HepG2 (cell line): ENCODE results near the gene TTC6. TPM values are rescaled to one million over a fixed set of nuclear protein-coding genes. Genes with fewer than 3 reads are reported as not detected.

ENCODE experiments used
- ATAC-seq: fragments of 200-7000 bp; cut with Tn5 transposase; 3 replicates; pipeline ENCODE4 v1.9.1; 2020; ENCODE audit warnings: mild to moderate bottlenecking, moderate library complexity
- BruUV-seq: library from RNA; stranded (reverse); fragments of 400-500 nt; replicated peaks from 2 replicates; lab custom pipeline; 2021; lab: Mats Ljungman, UMichigan
- CTCF ChIA-PET: fragments of 300-600 bp; formaldehyde crosslinking; extraction: SDS; loops from one replicate; lab custom pipeline; 2021; ENCODE audit warnings: low total read pairs, inconsistent platforms, low intra/inter-chr PET ratio; lab: Yijun Ruan, JAX
- POLR2A ChIA-PET: fragments of 350-600 bp; sonication (Branson Sonifier 250); formaldehyde crosslinking; loops from one replicate; lab custom pipeline; 2020; ENCODE audit warnings: antibody characterized with exemption, inconsistent platforms; lab: Yijun Ruan, JAX
- DNase-seq: peaks from one replicate; pipeline ENCODE4 v3.0.0-alpha.2; 2015; ENCODE audit warnings: low spot score
- FAIRE-seq: peaks from 3 replicates; lab custom pipeline; 2011; peaks lifted over from hg19 to GRCh38; lab: Jason Lieb, UNC
- H2AFZ ChIP-seq: one replicate; pipeline ENCODE4 v1.6.1; 2011; ENCODE audit warnings: low read length, inconsistent platforms
- H3K27ac ChIP-seq: fragments of 300-600 bp; 3 replicates; pipeline ENCODE4 v1.8.0; 2011; ENCODE audit warnings: mixed run types, mild to moderate bottlenecking, mixed read lengths, low read length, inconsistent platforms; ENCODE audit not compliant: insufficient read depth; ENCODE audit errors: extremely low read length
- H3K27me3 ChIP-seq, 2 experiments: fragments of 200-600 bp in 1 of 2; 2 replicates in 1 of 2; 3 replicates in 1 of 2; pipeline versions ENCODE4 v1.6.0 to v1.8.0; 2011; ENCODE audit warnings: low read length in 2 of 2, mild to moderate bottlenecking in 2 of 2, moderate library complexity in 2 of 2, inconsistent platforms in 1 of 2; ENCODE audit not compliant: insufficient read depth in 2 of 2, control insufficient read depth in 1 of 2
- H3K36me3 ChIP-seq, 2 experiments: fragments of 200-600 bp in 1 of 2; replicated peaks in 1 of 2; 2 replicates in 1 of 2; 3 replicates in 1 of 2; pipeline versions ENCODE4 v1.5.1 to v1.8.0; 2011; ENCODE audit warnings: low read length in 2 of 2, inconsistent platforms in 1 of 2; ENCODE audit not compliant: insufficient read depth in 2 of 2, control insufficient read depth in 1 of 2
- H3K4me1 ChIP-seq: 2 replicates; pipeline ENCODE4 v1.5.1; 2012; ENCODE audit warnings: low read length, inconsistent platforms; ENCODE audit not compliant: insufficient read depth
- H3K4me2 ChIP-seq: 2 replicates; pipeline ENCODE4 v1.6.0; 2011; ENCODE audit warnings: low read depth, low read length, inconsistent platforms
- H3K4me3 ChIP-seq, 3 experiments: fragments of 200-600 bp in 1 of 3; sonication (generic), shearing (Covaris generic) in 1 of 3; replicated peaks in 1 of 3; 2 replicates each; pipeline ENCODE4 v1.5.1; 2011 to 2016; ENCODE audit warnings: low read length in 3 of 3, inconsistent platforms in 2 of 3, low read depth in 2 of 3, mild to moderate bottlenecking in 2 of 3, control low read depth in 1 of 3, mixed read lengths in 1 of 3; ENCODE audit not compliant: insufficient read depth in 1 of 3
- H3K79me2 ChIP-seq: one replicate; pipeline ENCODE4 v1.6.1; 2011; ENCODE audit warnings: low read length, inconsistent platforms; ENCODE audit not compliant: insufficient read depth
- H3K9ac ChIP-seq: 2 replicates; pipeline ENCODE4 v1.6.0; 2011; ENCODE audit warnings: mild to moderate bottlenecking, low read depth, low read length, inconsistent platforms; ENCODE audit not compliant: insufficient read depth
- H3K9me3 ChIP-seq: 2 replicates; pipeline ENCODE4 v1.5.1; 2012; ENCODE audit warnings: mild to moderate bottlenecking, low read length
- H4K20me1 ChIP-seq: 2 replicates; pipeline ENCODE4 v1.6.0; 2011; ENCODE audit warnings: inconsistent platforms, mild to moderate bottlenecking, low read length, moderate library complexity; ENCODE audit not compliant: insufficient read depth
- FOSL1 ChIP-seq: sonication (generic); formaldehyde crosslinking; IDR thresholded peaks from 2 replicates; pipeline ENCODE4 v1.9.0; 2021; ENCODE audit warnings: missing genetic modification reagents, borderline replicate concordance
- KDM5B ChIP-seq: sonication (generic); formaldehyde crosslinking; IDR thresholded peaks from 2 replicates; pipeline ENCODE4 v1.4.0; 2020; ENCODE audit warnings: missing genetic modification reagents, mild to moderate bottlenecking, borderline replicate concordance
- RFXAP ChIP-seq: sonication (generic); formaldehyde crosslinking; IDR thresholded peaks from 2 replicates; pipeline ENCODE4 v1.4.0; 2020; ENCODE audit warnings: missing genetic modification reagents, borderline replicate concordance
- SP1 ChIP-seq, 2 experiments: fragments of 450-650 bp in 1 of 2; sonication (generic) in 1 of 2; formaldehyde crosslinking in 1 of 2; IDR thresholded peaks; 2 replicates each; pipeline versions ENCODE4 v1.4.0 to v1.6.1; 2016 to 2020; ENCODE audit warnings: missing genetic modification reagents in 1 of 2
- ZNF17 ChIP-seq: sonication (generic); formaldehyde crosslinking; IDR thresholded peaks from 2 replicates; pipeline ENCODE4 v1.5.0; 2020; ENCODE audit warnings: mild to moderate bottlenecking, missing genetic modification reagents
- ZNF574 ChIP-seq: sonication (generic); formaldehyde crosslinking; IDR thresholded peaks from 2 replicates; pipeline ENCODE4 v1.4.0; 2020; ENCODE audit warnings: missing genetic modification reagents
- ZNF761 ChIP-seq: sonication (generic); formaldehyde crosslinking; conservative IDR thresholded peaks from 2 replicates; pipeline ENCODE4 v1.4.0; 2020; ENCODE audit warnings: mild to moderate bottlenecking, missing genetic modification reagents
- ZNF773 ChIP-seq: sonication (generic); formaldehyde crosslinking; IDR thresholded peaks from 2 replicates; pipeline ENCODE4 v1.4.0; 2020; ENCODE audit warnings: missing genetic modification reagents, borderline replicate concordance
- ZNF777 ChIP-seq: sonication (generic); formaldehyde crosslinking; IDR thresholded peaks from 2 replicates; pipeline ENCODE4 v1.4.0; 2020; ENCODE audit warnings: missing genetic modification reagents
- in situ Hi-C: cut with HindIII; loops from 2 replicates; pipeline ENCODE4 v1.10.0; 2017; ENCODE audit warnings: low pct_unique_long_range_greater_than_20kb; ENCODE audit not compliant: extremely low pct_ligation_motif_present
- intact Hi-C: fragments of 100-400 bp; cut with micrococcal nuclease; formaldehyde crosslinking; loops from one replicate; pipeline ENCODE4 v1.10.0; 2022; ENCODE audit not compliant: unreplicated experiment
- polyA plus RNA-seq, 8 experiments: library from polyadenylated mRNA; depleted of rRNA in 3 of 8; stranded (reverse) in 7 of 8; unstranded in 1 of 8; fragments of >200 nt; fragmentation: Illumina TruSeq in 4 of 8; extraction: Trizol in 4 of 8; gene quantifications; 2 replicates each; pipeline versions ENCODE4 v1.2.1 to v1.2.3, GENCODE V29; 2011 to 2016; ENCODE audit warnings: low read depth in 4 of 8, missing spikeins in 1 of 8, mixed read lengths in 1 of 8; ENCODE audit not compliant: insufficient read depth in 1 of 8
- total RNA-seq, 5 experiments: library from RNA; depleted of rRNA; stranded (reverse); fragments of >200 nt; fragmentation: Illumina TruSeq; extraction: Trizol; gene quantifications; 2 replicates each; pipeline ENCODE4 v1.2.3, GENCODE V29; 2016; ENCODE audit warnings: low read depth in 1 of 5
- TF ChIP-seq, protein P1 (sequence below): sonication (generic); formaldehyde crosslinking; IDR thresholded peaks from 2 replicates; pipeline ENCODE4 v1.5.0; 2020; ENCODE audit warnings: missing genetic modification reagents

The TTC6 gene
- total and polyA plus RNA-seq, 2 of the 13 experiments (the other 11 are each of a cell fraction or from before 2014, with no cell fraction given) = 9.3 to 27.4 TPM

- Histone ChIP-seq H2AFZ (no peak overlapping the region), H3K27ac (no peak overlapping the region), H3K27me3 (no peaks in the 10 kb centered on the region), H3K4me3 (no peak overlapping the region), H3K36me3 (peaks cover 0 to 5% of the 10 kb centered on the region in 2 experiments; a peak in 4 of 5 replicates), H3K4me1 (peaks cover 38% of the 10 kb centered on the region), H3K9ac (no peak overlapping the region), H3K79me2 (no peaks in the 10 kb centered on the region), H3K4me2 (no peak overlapping the region)
- no peak for DNase-seq
- CTCF ChIA-PET = no interaction called here
- intact Hi-C loops = no loop called here
- POLR2A ChIA-PET = interaction anchor here (1.4 to 1.9 kb wide), 2 partner anchors 25 to 27 kb away, joined by 4 to 9 read pairs; partner anchors contain the start of genes FOXA1 and TTC6
- TF ChIP-seq ZNF777 (CRISPR knock-in tag) (0 out of 2 replicates have a peak, but pooled peaks have one; percentile 36), SP1 (IDR thresholded peaks at IDR 0.05) (no peak), SP1 (CRISPR knock-in tag; IDR thresholded peaks at IDR 0.05) (no peak), ZNF17 (CRISPR knock-in tag) (no peak), RFXAP (CRISPR knock-in tag) (0 out of 2 replicates have a peak, but pooled peaks have one; percentile 14), ZNF773 (CRISPR knock-in tag) (0 out of 2 replicates have a peak, but pooled peaks have one; percentile 12), FOSL1 (CRISPR knock-in tag) (no peak), KDM5B (CRISPR knock-in tag) (no peak), ZNF574 (CRISPR knock-in tag) (0 out of 2 replicates have a peak, but pooled peaks have one; percentile 14), ZNF761 (CRISPR knock-in tag) (no peak)
- TF ChIP-seq, protein P1, sequence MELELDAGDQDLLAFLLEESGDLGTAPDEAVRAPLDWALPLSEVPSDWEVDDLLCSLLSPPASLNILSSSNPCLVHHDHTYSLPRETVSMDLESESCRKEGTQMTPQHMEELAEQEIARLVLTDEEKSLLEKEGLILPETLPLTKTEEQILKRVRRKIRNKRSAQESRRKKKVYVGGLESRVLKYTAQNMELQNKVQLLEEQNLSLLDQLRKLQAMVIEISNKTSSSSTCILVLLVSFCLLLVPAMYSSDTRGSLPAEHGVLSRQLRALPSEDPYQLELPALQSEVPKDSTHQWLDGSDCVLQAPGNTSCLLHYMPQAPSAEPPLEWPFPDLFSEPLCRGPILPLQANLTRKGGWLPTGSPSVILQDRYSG (CRISPR knock-in tag) = 0 out of 2 replicates have a peak, but pooled peaks have one; percentile 11
- TF ChIP-seq, all 625 proteins: peak for 5
- FAIRE-seq = no peak
- in situ Hi-C loops = no loop called here
- H3K9me3 ChIP-seq = peaks cover 3% of the 10 kb centered on the region
- no peaks in the 10 kb centered on the region for H4K20me1 ChIP-seq
- no TSS peak for BruUV-seq
- 0 out of 3 replicates have a peak, but pooled peaks have one; percentile 12 for ATAC-seq
These were observed 25.4 kb downstream of the TTC6 start for GRCh38 chr14:37620856-37621255.
